Measurements from ENCODE around the gene SP4. TPM values are rescaled to one million over a fixed set of nuclear protein-coding genes. Genes with fewer than 3 reads are reported as not detected.

SP4 gene
- total and polyA plus RNA-seq, 7 donors = 0.60 to 8.7 (median 3.9) TPM

DNA sequence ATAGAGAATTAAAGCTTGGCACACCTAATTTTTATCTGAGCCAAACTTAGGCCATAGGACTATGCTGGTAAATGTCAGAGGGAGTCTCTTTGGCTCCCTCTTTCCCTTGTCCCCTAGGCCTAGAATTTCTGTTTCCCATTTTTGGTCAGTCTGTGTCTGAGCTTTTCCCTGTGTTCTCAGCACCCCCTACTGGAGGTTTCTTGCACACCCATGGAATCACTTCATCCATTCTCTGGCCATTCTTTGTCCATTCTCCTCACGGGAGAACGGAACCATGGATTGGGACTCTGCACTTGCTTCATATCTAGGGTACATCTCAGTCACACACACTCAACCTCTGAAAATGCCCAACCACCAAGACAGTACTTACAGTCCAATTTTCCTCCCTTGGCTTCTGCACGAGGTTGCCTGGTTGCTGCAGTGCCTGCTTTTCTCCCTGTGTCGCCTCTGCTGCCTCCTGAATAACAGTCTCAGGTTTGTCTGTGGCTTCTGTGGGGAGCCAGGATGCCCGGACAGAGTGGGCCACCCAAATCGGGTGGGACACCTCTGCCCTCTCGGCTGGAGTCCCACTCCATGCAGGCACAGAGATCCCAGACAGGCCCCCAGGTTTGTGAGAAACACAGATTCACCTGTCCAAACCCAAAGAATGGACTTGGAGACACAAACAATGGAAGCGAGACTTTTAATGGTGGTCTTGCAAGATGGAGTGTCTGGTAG lies 79.9 kb downstream of the SP4 start:
- TF ChIP-seq, protein P1, sequence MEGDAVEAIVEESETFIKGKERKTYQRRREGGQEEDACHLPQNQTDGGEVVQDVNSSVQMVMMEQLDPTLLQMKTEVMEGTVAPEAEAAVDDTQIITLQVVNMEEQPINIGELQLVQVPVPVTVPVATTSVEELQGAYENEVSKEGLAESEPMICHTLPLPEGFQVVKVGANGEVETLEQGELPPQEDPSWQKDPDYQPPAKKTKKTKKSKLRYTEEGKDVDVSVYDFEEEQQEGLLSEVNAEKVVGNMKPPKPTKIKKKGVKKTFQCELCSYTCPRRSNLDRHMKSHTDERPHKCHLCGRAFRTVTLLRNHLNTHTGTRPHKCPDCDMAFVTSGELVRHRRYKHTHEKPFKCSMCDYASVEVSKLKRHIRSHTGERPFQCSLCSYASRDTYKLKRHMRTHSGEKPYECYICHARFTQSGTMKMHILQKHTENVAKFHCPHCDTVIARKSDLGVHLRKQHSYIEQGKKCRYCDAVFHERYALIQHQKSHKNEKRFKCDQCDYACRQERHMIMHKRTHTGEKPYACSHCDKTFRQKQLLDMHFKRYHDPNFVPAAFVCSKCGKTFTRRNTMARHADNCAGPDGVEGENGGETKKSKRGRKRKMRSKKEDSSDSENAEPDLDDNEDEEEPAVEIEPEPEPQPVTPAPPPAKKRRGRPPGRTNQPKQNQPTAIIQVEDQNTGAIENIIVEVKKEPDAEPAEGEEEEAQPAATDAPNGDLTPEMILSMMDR (IDR thresholded peaks at IDR 0.05) = peak; percentile 48 to 76 (median 66)
- TF ChIP-seq POLR2A (IDR thresholded peaks at IDR 0.05) = no peak
- WGBS, 2 donors = 80 to 92% methylated on average over 8 of the region's 8 CpGs
- H3K4me1 ChIP-seq = no peaks in the 10 kb centered on the region
- peak; percentile 57 for DNase-seq
- intact Hi-C loops (cut with DNase I) = loop anchor here (5.0 to 10.0 kb wide), 3 partner anchors 250 to 730 kb away; no protein-coding TSS in a partner anchor
- H3K36me3 ChIP-seq = peaks cover 0 to 14% (median 0%) of the 10 kb centered on the region in 4 donors
- H3K4me3 ChIP-seq = no peak overlapping the region
- no peak overlapping the region for H3K27ac ChIP-seq
- no peaks in the 10 kb centered on the region for H3K27me3 ChIP-seq
- H3K9me3 ChIP-seq = no peaks in the 10 kb centered on the region

DNA sequence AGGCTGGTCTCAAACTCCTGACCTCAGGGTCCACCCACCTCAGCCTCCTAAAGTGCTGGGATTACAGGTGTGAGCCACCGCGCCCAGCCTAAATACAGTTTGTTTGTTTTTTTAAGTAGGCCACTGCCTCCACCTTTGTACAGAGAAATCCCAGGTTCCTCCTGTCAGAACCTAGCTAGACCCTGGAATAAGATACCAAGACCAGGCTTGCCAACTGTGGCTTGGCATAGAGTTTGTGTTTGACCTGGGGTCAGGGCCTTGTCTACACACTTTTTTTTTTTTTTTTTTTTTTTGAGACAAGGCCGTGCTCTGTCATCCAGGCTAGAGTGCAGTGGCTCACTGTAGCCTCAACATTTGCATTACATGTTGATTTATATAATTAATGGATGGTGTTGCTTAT lies 80.7 kb downstream of the SP4 start:
- WGBS, 2 donors = 95 to 98% methylated on average over 3 of the region's 3 CpGs

DNA sequence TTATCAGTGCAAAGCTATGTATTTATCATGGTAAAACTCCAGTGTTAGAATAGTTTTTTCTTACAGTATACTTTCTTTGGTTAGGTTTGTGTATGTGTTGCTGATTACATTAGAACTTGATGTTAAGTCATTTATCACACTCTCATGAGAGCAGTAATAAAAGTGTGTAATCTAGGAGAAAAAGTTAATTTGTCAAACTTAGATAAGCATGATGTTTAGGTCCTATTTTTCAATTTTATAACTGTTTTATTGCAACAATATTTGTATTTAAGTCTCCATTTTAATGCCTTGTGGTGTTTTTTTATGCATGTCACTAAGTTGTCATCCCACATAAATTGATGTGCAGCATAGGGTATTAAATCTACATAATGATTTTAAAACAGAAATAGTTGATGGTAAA lies 86.2 kb downstream of the SP4 start:
- TF ChIP-seq EP300 (IDR thresholded peaks at IDR 0.05) (no peak), POLR2AphosphoS5 (IDR thresholded peaks at IDR 0.05) (no peak), POLR2A (IDR thresholded peaks at IDR 0.05) (no peak)
- TF ChIP-seq, protein P1 (IDR thresholded peaks at IDR 0.05) = no peak
- peaks cover 0 to 14% (median 0%) of the 10 kb centered on the region in 4 donors for H3K36me3 ChIP-seq
- no peak overlapping the region for H3K27ac ChIP-seq
- H3K4me1 ChIP-seq = no peaks in the 10 kb centered on the region
- intact Hi-C loops (cut with DNase I) = no loop called here
- H3K9me3 ChIP-seq = no peaks in the 10 kb centered on the region
- no peak for DNase-seq
- no peaks in the 10 kb centered on the region for H3K27me3 ChIP-seq
- no peak overlapping the region for H3K4me3 ChIP-seq

More for the DNA sequence above, 80.7 kb downstream of the SP4 start:
- Histone ChIP-seq H3K9me3 (no peaks in the 10 kb centered on the region), H3K27ac (no peak overlapping the region), H3K27me3 (no peaks in the 10 kb centered on the region), H3K4me3 (no peak overlapping the region), H3K4me1 (no peaks in the 10 kb centered on the region), H3K36me3 (peaks cover 0 to 14% (median 0%) of the 10 kb centered on the region in 4 donors)
- intact Hi-C loops (cut with DNase I) = loop anchor here (5.0 to 10.0 kb wide), 3 partner anchors 251 to 731 kb away; no protein-coding TSS in a partner anchor
- DNase-seq = no peak
- TF ChIP-seq EP300 (IDR thresholded peaks at IDR 0.05) (no peak), POLR2A (IDR thresholded peaks at IDR 0.05) (no peak), POLR2AphosphoS5 (IDR thresholded peaks at IDR 0.05) (no peak)
- TF ChIP-seq, protein P1 (IDR thresholded peaks at IDR 0.05) = no peak

DNA sequence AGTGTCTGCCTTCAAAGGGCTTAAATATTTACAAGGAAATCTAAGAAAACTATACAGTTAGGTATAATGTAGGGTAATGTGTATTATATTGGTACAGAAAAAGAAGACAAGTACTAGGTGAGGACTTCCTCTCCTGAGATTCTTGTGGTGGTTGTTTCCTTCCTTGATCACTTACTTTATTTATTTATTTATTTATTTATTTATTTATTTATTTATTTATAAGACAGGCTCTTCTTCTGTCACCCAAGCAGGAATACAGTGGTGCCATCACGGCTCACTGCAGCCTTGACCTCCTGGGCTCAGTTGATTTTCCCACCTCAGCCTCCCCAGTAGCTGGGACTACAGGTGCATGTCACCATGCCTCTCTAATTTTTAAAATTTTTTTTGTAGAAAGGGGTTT lies 96.8 kb downstream of the SP4 start:
- Histone ChIP-seq H3K36me3 (no peaks in the 10 kb centered on the region), H3K27ac (no peak overlapping the region), H3K27me3 (no peaks in the 10 kb centered on the region), H3K4me3 (no peak overlapping the region), H3K4me1 (no peaks in the 10 kb centered on the region), H3K9me3 (no peaks in the 10 kb centered on the region)
- DNase-seq = no peak
- intact Hi-C loops (cut with DNase I) = no loop called here
- TF ChIP-seq POLR2AphosphoS5 (IDR thresholded peaks at IDR 0.05) (no peak), EP300 (IDR thresholded peaks at IDR 0.05) (no peak), POLR2A (IDR thresholded peaks at IDR 0.05) (no peak)
- TF ChIP-seq, protein P1 (IDR thresholded peaks at IDR 0.05) = no peak
- WGBS, 2 donors = 86 to 100% methylated on average over 1 of the region's 1 CpG

DNA sequence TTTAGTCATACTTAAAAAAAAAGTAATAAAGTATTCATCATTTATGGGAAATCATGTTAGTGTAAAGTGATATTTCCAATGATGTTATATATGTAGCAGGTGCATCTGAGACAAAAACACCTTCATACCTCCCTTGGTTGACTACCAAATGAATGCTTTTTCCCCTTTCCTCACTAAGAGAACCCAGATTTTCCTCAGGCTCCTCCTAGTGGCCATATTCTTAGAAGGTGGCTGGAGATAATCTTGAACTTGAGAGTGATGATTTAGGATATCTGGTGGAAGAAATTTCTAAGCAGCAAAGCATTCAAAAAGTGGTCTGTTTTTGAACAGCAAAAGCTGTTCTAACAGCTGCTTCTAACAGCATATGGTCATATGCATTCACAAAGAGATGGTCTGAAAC lies 98.1 kb downstream of the SP4 start:
- Histone ChIP-seq H3K27me3 (no peaks in the 10 kb centered on the region), H3K36me3 (no peaks in the 10 kb centered on the region), H3K4me1 (no peaks in the 10 kb centered on the region), H3K27ac (no peak overlapping the region), H3K9me3 (no peaks in the 10 kb centered on the region), H3K4me3 (no peak overlapping the region)
- intact Hi-C loops (cut with DNase I) = no loop called here
- TF ChIP-seq POLR2A (IDR thresholded peaks at IDR 0.05) = no peak
- TF ChIP-seq, protein P1 (IDR thresholded peaks at IDR 0.05) = peak in 1 of 4 experiments; percentile 39
- no peak for DNase-seq

All from sigmoid colon (tissue), 7 donors.